ENCODE data around the gene MTSS2.
"Not testable (repeated sequence)": the region's sequence is repeated elsewhere in the genome, so short reads cannot be mapped to it uniquely, and the experiment has no call there.

Gene MTSS2

GRCh38 chr16:70643264-70643663 is 42.6 kb downstream of the MTSS2 start:
- not testable (repeated sequence) for H3K4me3 ChIP-seq (ENCODE audit: low read length); H3K36me3 ChIP-seq (ENCODE audit: control insufficient read depth, insufficient read depth, low read length); H3K27me3 ChIP-seq (ENCODE audit: control insufficient read depth, insufficient read depth, low read length); H3K27ac ChIP-seq (ENCODE audit: low read depth, low read length); H3K4me1 ChIP-seq (ENCODE audit: control insufficient read depth, insufficient read depth, low read length); H3K9ac ChIP-seq (ENCODE audit: low read length)

DNA sequence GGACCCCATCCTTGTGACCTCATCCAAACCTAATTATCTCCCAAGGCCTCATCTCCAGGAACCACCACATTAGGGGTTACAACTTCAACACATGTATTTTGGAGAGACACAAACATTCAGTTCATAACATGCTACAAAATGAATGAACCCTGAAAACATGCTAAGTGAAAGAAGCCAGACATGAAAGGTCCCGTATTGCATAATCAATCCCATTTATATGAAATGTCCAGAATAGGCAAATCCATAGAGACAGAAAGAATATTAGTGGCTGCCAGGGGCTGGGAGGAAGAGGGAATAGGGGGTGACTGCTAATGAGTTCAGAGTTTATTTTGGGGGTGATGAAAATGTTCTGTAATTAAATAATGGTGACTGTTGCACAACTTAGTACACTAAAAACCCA is 43.2 kb downstream of the MTSS2 start:
- Histone ChIP-seq H3K9ac (ENCODE audit: low read length) (no peak overlapping the region), H3K27ac (ENCODE audit: low read depth, low read length) (no peak overlapping the region), H3K27me3 (ENCODE audit: control insufficient read depth, insufficient read depth, low read length) (no peaks in the 10 kb centered on the region), H3K4me1 (ENCODE audit: control insufficient read depth, insufficient read depth, low read length) (no peaks in the 10 kb centered on the region), H3K4me3 (ENCODE audit: low read length) (no peak overlapping the region), H3K36me3 (ENCODE audit: control insufficient read depth, insufficient read depth, low read length) (no peaks in the 10 kb centered on the region)

GRCh38 chr16:70638814-70639792 is 46.8 kb downstream of the MTSS2 start:
- Histone ChIP-seq H3K4me3 (ENCODE audit: low read length) (no peak overlapping the region), H3K27me3 (ENCODE audit: control insufficient read depth, insufficient read depth, low read length) (no peaks in the 10 kb centered on the region), H3K4me1 (ENCODE audit: control insufficient read depth, insufficient read depth, low read length) (no peaks in the 10 kb centered on the region), H3K9ac (ENCODE audit: low read length) (no peak overlapping the region), H3K27ac (ENCODE audit: low read depth, low read length) (peak overlapping the region; percentile 30), H3K36me3 (ENCODE audit: control insufficient read depth, insufficient read depth, low read length) (no peaks in the 10 kb centered on the region)
